Lung (tissue), 12 donors: ENCODE measurements around the gene RASSF8. TPM values are rescaled to one million over a fixed set of nuclear protein-coding genes. Genes with fewer than 3 reads are reported as not detected.
A peak's percentile ranks its signal among the peaks of the same experiment; 100 is the strongest.

Experiments used
- ATAC-seq: fragments of 200-7000 bp; cut with Tn5 transposase; one replicate; pipeline ENCODE4 v1.9.1; 2020; ENCODE audit warnings: moderate number of reproducible peaks; ENCODE audit not compliant: insufficient read depth, low FRiP score
- DNase-seq, 3 donors: peaks; one replicate each; pipeline ENCODE4 v3.0.0-alpha.2; 2013 to 2017
- H3K27ac ChIP-seq, 2 donors: one replicate each; pipeline ENCODE4 v1.5.1; 2013; ENCODE audit warnings: mild to moderate bottlenecking in 2 of 2, moderate library complexity in 2 of 2, control low read depth in 1 of 2, inconsistent platforms in 1 of 2, low read depth in 1 of 2, low read length in 1 of 2
- H3K27me3 ChIP-seq, 3 donors: one replicate each; pipeline ENCODE4 v1.5.1; 2013; ENCODE audit warnings: low read length in 2 of 3; ENCODE audit not compliant: control insufficient read depth in 3 of 3, insufficient read depth in 3 of 3
- H3K36me3 ChIP-seq, 4 donors: one replicate each; pipeline ENCODE4 v1.5.1; 2013; ENCODE audit warnings: low read length in 4 of 4, mild to moderate bottlenecking in 1 of 4, moderate library complexity in 1 of 4; ENCODE audit not compliant: control insufficient read depth in 4 of 4, insufficient read depth in 4 of 4
- H3K4me1 ChIP-seq, 5 donors: one replicate each; pipeline ENCODE4 v1.5.1; 2013; ENCODE audit warnings: low read length in 5 of 5, mild to moderate bottlenecking in 2 of 5, moderate library complexity in 1 of 5; ENCODE audit not compliant: control insufficient read depth in 5 of 5, insufficient read depth in 5 of 5
- H3K4me3 ChIP-seq: one replicate; pipeline ENCODE4 v1.5.1; 2013; ENCODE audit warnings: mild to moderate bottlenecking, control low read depth, moderate library complexity
- H3K9ac ChIP-seq, 2 donors: one replicate each; pipeline ENCODE4 v1.5.1; 2013; ENCODE audit warnings: low read length in 2 of 2, control low read depth in 1 of 2; ENCODE audit not compliant: insufficient read depth in 1 of 2
- H3K9me3 ChIP-seq, 4 donors: one replicate each; pipeline ENCODE4 v1.5.1; 2013; ENCODE audit warnings: low read length in 3 of 4, mild to moderate bottlenecking in 1 of 4, moderate library complexity in 1 of 4; ENCODE audit not compliant: control insufficient read depth in 4 of 4, insufficient read depth in 3 of 4
- WGBS, 2 donors: extraction: QIAGEN DNeasy Blood & Tissue Kit; methylation state at CpG; one replicate each; pipeline ENCODE4 v1.1.7; 2013; 5-methylcytosine and 5-hydroxymethylcytosine counted together
- polyA plus RNA-seq, 2 donors: library from polyadenylated mRNA; stranded (reverse); fragments of 200-250 nt; gene quantifications; one replicate each; pipeline ENCODE4 v1.2.1, GENCODE V29; 2013
- total RNA-seq, 2 donors: library from RNA; depleted of rRNA in 1 of 2; stranded (reverse); fragments of >200 nt in 1 of 2; gene quantifications; one replicate each; pipeline ENCODE4 v1.2.1, GENCODE V29; 2014 to 2021
- TF ChIP-seq, protein P1 (sequence below): IDR thresholded peaks from 2 replicates; pipeline ENCODE4 v1.5.1; 2012; ENCODE audit warnings: mild to moderate bottlenecking; ENCODE audit errors: control extremely low read depth, extremely low read depth
- donor health status: control.
- donor health status: control.
- donor health status: Bipolar disorder and iron deficiency.
- donor health status: healthy.
- donor health status: DM: yes; HTN: yes; CAD: no.

Gene RASSF8
- total and polyA plus RNA-seq, 4 donors = 9.0 to 68.4 (median 28.2) TPM

DNA sequence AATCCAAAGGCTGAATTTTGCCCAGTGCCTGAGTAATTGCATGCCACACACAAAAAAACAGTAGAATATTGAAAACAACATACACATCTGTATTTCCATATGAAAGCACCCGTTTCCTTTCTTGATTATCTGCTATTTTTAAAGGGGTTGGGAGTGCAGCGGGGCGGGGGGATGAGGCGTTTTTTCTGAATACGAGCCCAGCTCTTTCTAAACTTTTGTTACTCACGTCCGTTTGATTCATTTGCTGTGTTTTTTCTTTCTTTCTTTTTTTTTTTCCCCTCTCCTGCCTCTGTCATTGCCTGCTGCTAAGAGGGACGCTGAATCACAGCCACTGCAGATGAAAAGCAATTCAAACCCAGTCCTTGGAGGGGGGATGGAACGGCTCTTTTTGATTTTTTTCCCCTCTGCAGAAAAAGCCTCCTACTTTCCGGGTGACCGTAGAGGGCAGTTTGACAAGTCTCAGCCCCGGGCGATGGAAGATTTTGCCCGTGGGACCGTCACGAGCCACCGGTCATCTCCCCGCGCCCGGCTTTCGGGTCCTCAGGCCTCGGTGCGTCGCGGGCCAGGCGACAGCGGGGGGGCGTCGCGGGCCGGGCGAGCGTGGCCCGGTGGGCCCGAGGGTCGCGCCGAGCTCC, 572 bp upstream of the RASSF8 start:
- Histone ChIP-seq H3K9me3 (no peaks in the 10 kb centered on the region), H3K4me3 (peak overlapping the region; percentile 68), H3K4me1 (peaks cover 0 to 21% (median 7%) of the 10 kb centered on the region in 5 donors), H3K27me3 (no peaks in the 10 kb centered on the region), H3K36me3 (peaks cover 0 to 5% (median 0%) of the 10 kb centered on the region in 4 donors), H3K27ac (peak overlapping the region; percentile 94 to 100), H3K9ac (peak overlapping the region; percentile 55 to 64)
- WGBS, 2 donors = 2 to 3% methylated on average over 38 of the region's 38 CpGs
- DNase-seq (peak in 2 of 3 donors; percentile 84 to 85), ATAC-seq (peak; percentile 8)
- TF ChIP-seq, protein P1, sequence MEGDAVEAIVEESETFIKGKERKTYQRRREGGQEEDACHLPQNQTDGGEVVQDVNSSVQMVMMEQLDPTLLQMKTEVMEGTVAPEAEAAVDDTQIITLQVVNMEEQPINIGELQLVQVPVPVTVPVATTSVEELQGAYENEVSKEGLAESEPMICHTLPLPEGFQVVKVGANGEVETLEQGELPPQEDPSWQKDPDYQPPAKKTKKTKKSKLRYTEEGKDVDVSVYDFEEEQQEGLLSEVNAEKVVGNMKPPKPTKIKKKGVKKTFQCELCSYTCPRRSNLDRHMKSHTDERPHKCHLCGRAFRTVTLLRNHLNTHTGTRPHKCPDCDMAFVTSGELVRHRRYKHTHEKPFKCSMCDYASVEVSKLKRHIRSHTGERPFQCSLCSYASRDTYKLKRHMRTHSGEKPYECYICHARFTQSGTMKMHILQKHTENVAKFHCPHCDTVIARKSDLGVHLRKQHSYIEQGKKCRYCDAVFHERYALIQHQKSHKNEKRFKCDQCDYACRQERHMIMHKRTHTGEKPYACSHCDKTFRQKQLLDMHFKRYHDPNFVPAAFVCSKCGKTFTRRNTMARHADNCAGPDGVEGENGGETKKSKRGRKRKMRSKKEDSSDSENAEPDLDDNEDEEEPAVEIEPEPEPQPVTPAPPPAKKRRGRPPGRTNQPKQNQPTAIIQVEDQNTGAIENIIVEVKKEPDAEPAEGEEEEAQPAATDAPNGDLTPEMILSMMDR = no peak

DNA sequence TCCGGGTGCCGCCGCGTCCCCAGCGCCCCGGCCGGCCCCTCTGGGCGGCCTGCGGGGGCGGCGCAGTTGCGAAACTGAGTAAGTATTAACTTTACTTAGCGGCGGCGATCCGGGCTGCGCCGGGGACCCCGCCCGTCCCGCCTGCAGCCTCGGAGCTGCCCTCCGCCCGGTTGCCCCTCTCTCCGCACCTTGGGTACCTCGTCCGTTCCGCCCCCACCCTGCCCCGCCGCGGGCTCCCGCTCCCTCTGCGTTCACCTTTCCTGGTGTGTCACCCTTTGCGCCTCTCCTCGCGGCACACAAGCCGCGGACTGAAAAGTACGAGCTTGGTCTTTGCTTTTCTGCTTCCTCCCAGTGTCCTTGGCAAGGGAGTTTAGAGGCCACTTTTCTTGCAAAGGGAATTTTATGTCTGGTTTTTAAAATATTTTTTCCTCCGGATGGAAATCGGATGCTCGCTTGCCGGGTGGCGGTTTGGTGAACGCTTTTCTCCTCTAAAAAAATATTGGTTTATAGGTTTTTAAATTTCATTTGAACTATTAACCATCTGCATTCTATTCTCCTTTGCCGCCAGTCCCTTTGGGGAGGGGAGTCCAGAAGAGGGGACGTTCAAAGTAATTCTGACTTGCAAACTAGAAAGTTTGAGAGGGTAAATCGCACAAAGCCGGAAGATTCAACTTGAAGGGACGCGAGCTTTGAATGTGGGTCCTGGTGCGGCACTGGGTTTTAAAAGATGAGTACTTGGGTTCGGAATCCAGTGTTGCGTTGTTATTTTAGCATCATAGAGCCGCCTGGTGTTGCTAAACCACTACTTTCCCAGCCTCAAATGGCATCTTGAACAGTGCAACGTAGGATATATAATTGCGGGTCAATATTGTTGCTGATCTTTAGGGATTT, 834 bp downstream of the RASSF8 start:
- Histone ChIP-seq H3K9ac (peak overlapping the region; percentile 57 to 87), H3K36me3 (peaks cover 0 to 5% (median 0%) of the 10 kb centered on the region in 4 donors), H3K9me3 (no peaks in the 10 kb centered on the region), H3K27me3 (no peaks in the 10 kb centered on the region), H3K4me3 (peak overlapping the region; percentile 89), H3K4me1 (peaks cover 6 to 21% (median 7%) of the 10 kb centered on the region in 5 donors), H3K27ac (peak overlapping the region; percentile 97 to 100)
- WGBS, 2 donors = 0% methylated on average over 47 to 57 of the region's 57 CpGs
- TF ChIP-seq, protein P1 = no peak
- ATAC-seq = peak; percentile 31
- DNase-seq = peak; percentile 59 to 80 (median 77)

DNA sequence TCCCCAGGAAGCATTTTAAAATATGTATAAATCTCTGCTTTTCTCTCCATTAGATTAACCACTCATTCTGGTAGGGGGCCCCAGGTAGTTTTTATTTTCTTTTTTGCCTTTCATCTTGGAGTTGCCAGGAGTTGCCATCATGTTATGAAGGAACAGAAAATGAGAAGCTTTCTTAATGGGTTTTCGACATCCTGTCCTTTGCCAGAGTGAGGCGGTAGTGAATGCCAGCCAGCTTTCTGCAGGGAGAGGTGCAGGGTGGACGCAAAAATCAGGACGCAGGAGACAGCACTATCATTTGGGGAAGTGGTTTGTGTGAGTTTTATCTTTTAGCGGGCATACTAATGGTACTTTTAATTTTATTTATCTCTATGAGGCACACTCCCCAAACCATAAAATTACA, 1.7 kb downstream of the RASSF8 start:
- no peak for ATAC-seq
- no peak overlapping the region for H3K27ac ChIP-seq
- DNase-seq = peak in 2 of 3 donors; percentile 50 to 52

More for the DNA sequence above, 1.7 kb downstream of the RASSF8 start:
- TF ChIP-seq, protein P1 = no peak
- Histone ChIP-seq H3K4me1 (peaks cover 6 to 21% (median 7%) of the 10 kb centered on the region in 5 donors), H3K36me3 (no peaks in the 10 kb centered on the region), H3K9me3 (no peaks in the 10 kb centered on the region), H3K27me3 (no peaks in the 10 kb centered on the region), H3K4me3 (no peak overlapping the region), H3K9ac (no peak overlapping the region)
- WGBS, 2 donors = 2 to 7% methylated on average over 5 of the region's 5 CpGs
